GM18870 (cell line): Measurements from ENCODE around the gene PRG3.
"Not testable (repeated sequence)": the region's sequence is repeated elsewhere in the genome, so short reads cannot be mapped to it uniquely, and the experiment has no call there.

Experiments
- ATAC-seq: cut with Tn5 transposase; IDR thresholded peaks from one replicate; pipeline ENCODE4 v1.9.1; 2021; ENCODE audit warnings: moderate library complexity; ENCODE audit not compliant: unreplicated experiment

PRG3 gene

GRCh38 chr11:57409321-57410100 lies 28.6 kb upstream of the PRG3 start:
- ATAC-seq, result no peak

- ATAC-seq, result no peak
Observed at GRCh38 chr11:57408771-57409170, 27.8 kb upstream of the PRG3 start.

DNA sequence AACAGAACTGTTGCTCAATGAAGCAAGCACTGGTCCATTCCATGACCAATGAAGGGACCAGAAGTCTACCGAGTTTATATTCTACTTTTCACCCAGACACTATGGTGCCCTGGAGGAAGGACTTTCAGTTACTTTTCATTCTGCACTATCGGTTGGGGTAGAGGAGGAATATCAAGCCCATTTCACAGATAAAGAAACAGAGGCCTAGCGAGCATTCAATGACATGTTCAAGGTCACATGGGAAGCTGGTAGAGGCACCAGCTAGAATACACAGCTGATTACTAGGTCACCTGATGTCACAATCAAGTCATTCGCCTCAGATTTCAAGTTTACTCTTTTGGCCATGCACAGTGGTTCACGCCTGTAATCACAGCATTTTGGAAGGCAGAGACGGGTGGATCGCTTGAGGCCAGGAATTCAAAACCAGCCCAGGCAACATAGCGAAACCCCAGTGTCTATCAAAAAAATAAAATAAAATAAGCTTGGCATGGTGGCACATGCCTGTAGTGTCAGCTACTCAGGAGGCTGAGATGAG lies 27.1 kb upstream of the PRG3 start:
- no peak for ATAC-seq

DNA sequence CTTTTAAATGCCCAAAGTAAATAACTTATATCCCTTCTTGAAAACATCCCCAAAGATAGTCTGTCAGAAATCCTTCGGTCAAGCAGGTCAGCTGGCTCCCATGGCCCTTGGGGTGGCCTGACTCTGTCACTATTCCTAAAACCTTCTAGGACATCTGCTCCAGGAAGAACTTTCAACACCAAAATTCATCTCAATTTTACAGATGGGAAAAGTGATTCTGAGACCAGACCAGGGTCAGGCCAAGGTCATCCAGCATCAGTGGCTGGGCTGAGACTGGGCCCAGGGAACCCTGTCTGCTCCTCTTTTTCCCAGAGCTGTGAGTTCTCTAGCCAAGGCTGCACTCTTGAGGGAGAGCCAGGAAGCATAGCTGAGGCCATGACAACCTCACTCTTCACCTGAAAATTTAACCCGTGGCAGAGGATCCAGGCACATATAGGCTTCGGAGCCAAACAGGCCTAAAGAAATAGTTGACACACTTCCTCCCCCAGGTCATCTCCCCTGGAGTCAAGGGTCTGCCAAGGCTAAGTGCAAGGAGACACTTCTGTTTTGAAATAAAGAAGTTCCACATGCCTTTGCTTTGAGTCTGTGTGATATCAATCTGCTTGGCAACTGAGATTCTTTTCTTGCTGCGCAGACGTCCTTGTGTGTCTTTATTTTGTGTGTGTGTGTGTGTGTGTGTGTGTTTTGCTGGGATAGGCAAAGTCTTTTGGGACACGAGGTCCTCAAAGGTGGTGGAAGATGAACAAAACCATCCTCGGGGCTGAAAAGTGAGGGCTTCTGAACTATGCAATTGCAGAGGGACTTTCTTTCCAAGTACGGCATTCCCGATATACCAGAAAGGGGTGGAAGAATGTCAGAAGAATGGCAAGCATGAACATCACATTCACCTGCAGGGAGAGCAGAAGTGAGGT lies 26.3 kb upstream of the PRG3 start:
- no peak for ATAC-seq

GRCh38 chr11:57406337-57406904 lies 25.5 kb upstream of the PRG3 start:
- ATAC-seq, result peak; percentile 88

GRCh38 chr11:57405271-57405860 lies 24.4 kb upstream of the PRG3 start:
- ATAC-seq, result no peak

- no peak for ATAC-seq
Observed at GRCh38 chr11:57403802-57404147, 22.8 kb upstream of the PRG3 start.

- ATAC-seq, result not testable (repeated sequence)
Observed at GRCh38 chr11:57403003-57403801, 22.3 kb upstream of the PRG3 start.

DNA sequence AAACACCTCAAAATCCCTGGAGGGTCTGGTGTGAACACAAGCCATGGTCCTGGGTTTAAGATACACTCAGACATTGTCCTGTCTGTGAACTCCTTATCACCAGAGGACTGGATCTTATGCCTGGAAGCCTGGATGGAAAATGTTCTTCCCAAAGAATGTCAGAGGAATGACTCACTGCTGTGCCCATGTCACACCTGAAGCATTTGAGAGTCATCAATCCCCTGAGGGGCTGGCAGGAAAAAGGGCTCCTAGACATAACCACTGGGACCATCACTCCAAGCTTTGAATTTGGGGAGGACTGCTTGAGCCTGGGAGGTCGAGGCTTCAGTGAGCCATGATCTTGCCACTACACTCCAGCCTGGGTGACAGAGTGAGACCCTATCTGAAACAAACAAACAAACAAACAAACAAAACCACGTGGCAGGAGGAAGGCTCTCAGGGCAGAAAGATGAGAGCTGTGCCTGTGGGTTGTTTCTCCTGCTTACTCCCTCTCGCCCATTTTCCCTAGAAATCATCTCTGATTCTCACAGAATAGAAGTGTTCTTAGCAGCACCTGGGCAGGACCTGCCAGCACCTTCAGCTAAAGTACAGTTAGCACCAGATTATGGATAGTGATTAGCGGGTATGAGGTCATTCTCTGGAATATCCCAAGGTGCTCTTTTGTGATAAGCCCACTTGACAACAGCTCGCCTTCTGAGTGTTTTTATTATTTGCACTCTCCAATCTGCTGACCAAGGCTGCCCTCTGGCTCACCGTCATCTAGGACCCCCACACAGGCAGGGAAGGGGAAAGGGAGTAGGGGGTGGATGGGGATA lies 21.4 kb upstream of the PRG3 start:
- ATAC-seq, result no peak

DNA sequence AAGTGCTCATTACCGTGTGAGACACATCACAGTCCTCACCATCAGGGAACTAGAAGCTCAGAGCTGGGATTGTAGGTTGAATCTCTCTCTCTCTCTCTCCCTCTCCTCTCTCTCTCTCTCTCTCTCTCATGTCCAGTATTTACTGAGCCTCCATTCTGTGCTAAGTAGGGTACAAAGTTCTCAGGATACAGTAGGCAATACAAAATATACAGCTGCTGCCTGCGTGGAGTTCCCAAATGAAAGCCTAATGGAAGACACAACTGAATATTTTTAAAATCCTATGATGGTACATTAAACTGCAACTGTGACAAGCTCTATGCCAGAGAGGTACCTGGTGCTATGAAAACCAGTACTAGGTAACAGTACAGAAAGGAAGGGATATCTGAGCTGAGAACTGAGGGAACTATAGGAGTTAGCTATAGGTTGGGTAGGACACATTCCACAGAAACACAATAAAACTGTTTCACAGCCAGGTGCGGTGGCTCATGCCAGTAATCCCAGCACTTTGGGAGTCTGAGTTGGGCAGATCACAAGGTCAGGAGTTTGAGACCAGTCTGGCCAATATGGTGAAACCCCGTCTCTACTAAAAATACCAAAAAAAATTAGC lies 19.1 kb upstream of the PRG3 start:
- no peak for ATAC-seq

DNA sequence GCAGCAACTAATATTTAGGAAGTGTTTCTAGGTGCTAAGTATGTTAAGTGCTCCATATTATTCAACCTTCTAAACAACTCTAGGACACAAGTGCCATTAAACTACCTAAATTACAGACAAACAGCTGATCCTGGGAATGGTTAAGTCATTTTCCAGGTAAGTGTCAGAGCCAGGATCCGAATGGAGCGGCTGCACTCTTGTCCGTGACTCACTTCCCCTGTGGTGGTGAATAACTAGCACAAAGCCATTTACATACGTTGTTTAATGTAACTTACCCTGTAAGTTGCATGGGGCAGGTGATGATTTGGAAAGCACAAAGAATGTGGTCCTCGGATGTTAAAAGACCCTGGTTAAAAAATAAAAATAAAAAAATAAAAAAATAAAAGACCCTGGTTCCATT lies 18.3 kb upstream of the PRG3 start:
- ATAC-seq, result no peak

- no peak for ATAC-seq
Observed at GRCh38 chr11:57397394-57397990, 16.5 kb upstream of the PRG3 start.

GRCh38 chr11:57396744-57397143 lies 15.8 kb upstream of the PRG3 start:
- no peak for ATAC-seq

DNA sequence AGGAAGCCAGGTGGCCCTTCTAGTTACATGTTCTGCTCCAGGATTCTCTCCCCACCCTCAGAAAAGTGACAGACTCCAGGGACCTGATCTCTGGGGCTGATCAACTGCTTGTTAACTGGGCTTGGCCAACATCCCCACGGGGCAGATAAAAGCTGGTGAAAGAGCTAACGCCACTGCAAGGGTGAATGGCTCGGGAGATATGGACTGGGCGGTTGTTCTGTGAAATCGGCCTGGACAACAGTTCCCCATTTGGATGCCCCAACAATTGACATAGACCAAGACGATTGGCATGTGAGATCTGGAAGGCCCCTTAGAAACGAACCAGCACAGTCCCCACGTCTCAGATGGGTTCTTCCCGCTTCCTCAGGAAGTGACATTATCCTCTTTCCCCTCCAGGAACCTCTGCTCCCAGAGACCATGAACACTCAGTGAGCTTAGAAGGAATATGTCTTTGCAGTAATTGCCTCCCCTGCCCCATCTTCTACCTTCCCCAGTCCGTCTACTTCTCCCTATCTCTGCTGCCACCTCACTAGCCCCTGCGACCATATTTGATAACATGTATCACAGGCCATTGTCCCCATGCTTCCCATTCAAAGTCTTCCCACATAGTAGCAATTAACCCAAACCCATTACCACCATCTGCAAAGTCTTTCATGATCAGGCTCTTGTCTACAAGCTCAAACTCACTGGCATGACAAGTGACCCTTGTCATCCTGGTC lies 15.1 kb upstream of the PRG3 start:
- ATAC-seq, result no peak

- ATAC-seq, result no peak
Observed at GRCh38 chr11:57394203-57394965, 13.4 kb upstream of the PRG3 start.

GRCh38 chr11:57392763-57393105 lies 11.8 kb upstream of the PRG3 start:
- ATAC-seq, result no peak

- no peak for ATAC-seq
Observed at GRCh38 chr11:57392066-57392762, 11.3 kb upstream of the PRG3 start.
